Lung (tissue), 12 donors: ENCODE measurements around the gene RPP25. TPM values are rescaled to one million over a fixed set of nuclear protein-coding genes. Genes with fewer than 3 reads are reported as not detected.

Experiments
- ATAC-seq: fragments of 200-7000 bp; cut with Tn5 transposase; one replicate; pipeline ENCODE4 v1.9.1; 2020; ENCODE audit warnings: moderate number of reproducible peaks; ENCODE audit not compliant: insufficient read depth, low FRiP score
- DNase-seq, 3 donors: peaks; one replicate each; pipeline ENCODE4 v3.0.0-alpha.2; 2013 to 2017
- H3K27ac ChIP-seq, 2 donors: one replicate each; pipeline ENCODE4 v1.5.1; 2013; ENCODE audit warnings: mild to moderate bottlenecking in 2 of 2, moderate library complexity in 2 of 2, control low read depth in 1 of 2, inconsistent platforms in 1 of 2, low read depth in 1 of 2, low read length in 1 of 2
- H3K27me3 ChIP-seq, 3 donors: one replicate each; pipeline ENCODE4 v1.5.1; 2013; ENCODE audit warnings: low read length in 2 of 3; ENCODE audit not compliant: control insufficient read depth in 3 of 3, insufficient read depth in 3 of 3
- H3K36me3 ChIP-seq, 4 donors: one replicate each; pipeline ENCODE4 v1.5.1; 2013; ENCODE audit warnings: low read length in 4 of 4, mild to moderate bottlenecking in 1 of 4, moderate library complexity in 1 of 4; ENCODE audit not compliant: control insufficient read depth in 4 of 4, insufficient read depth in 4 of 4
- H3K4me1 ChIP-seq, 5 donors: one replicate each; pipeline ENCODE4 v1.5.1; 2013; ENCODE audit warnings: low read length in 5 of 5, mild to moderate bottlenecking in 2 of 5, moderate library complexity in 1 of 5; ENCODE audit not compliant: control insufficient read depth in 5 of 5, insufficient read depth in 5 of 5
- H3K4me3 ChIP-seq: one replicate; pipeline ENCODE4 v1.5.1; 2013; ENCODE audit warnings: mild to moderate bottlenecking, control low read depth, moderate library complexity
- H3K9ac ChIP-seq, 2 donors: one replicate each; pipeline ENCODE4 v1.5.1; 2013; ENCODE audit warnings: low read length in 2 of 2, control low read depth in 1 of 2; ENCODE audit not compliant: insufficient read depth in 1 of 2
- H3K9me3 ChIP-seq, 4 donors: one replicate each; pipeline ENCODE4 v1.5.1; 2013; ENCODE audit warnings: low read length in 3 of 4, mild to moderate bottlenecking in 1 of 4, moderate library complexity in 1 of 4; ENCODE audit not compliant: control insufficient read depth in 4 of 4, insufficient read depth in 3 of 4
- CTCF ChIP-seq: IDR thresholded peaks from 2 replicates; pipeline ENCODE4 v1.5.1; 2012; ENCODE audit warnings: mild to moderate bottlenecking; ENCODE audit errors: control extremely low read depth, extremely low read depth
- WGBS, 2 donors: extraction: QIAGEN DNeasy Blood & Tissue Kit; methylation state at CpG; one replicate each; pipeline ENCODE4 v1.1.7; 2013; 5-methylcytosine and 5-hydroxymethylcytosine counted together
- polyA plus RNA-seq, 2 donors: library from polyadenylated mRNA; stranded (reverse); fragments of 200-250 nt; gene quantifications; one replicate each; pipeline ENCODE4 v1.2.1, GENCODE V29; 2013
- total RNA-seq, 2 donors: library from RNA; depleted of rRNA in 1 of 2; stranded (reverse); fragments of >200 nt in 1 of 2; gene quantifications; one replicate each; pipeline ENCODE4 v1.2.1, GENCODE V29; 2014 to 2021
- donor health status: control.
- donor health status: control.
- donor health status: Bipolar disorder and iron deficiency.
- donor health status: healthy.
- donor health status: DM: yes; HTN: yes; CAD: no.

The RPP25 gene
- total and polyA plus RNA-seq, 4 donors: 3.8 to 15.7 (median 12.6) TPM

GRCh38 chr15:74958908-74959585 is 2.5 kb upstream of the RPP25 start:
- Histone ChIP-seq H3K9ac (peak overlapping the region in 1 of 2 donors; percentile 33), H3K4me1 (peaks cover 0 to 57% (median 16%) of the 10 kb centered on the region in 5 donors), H3K4me3 (peak overlapping the region; percentile 16), H3K27ac (peak overlapping the region in 1 of 2 donors; percentile 6), H3K36me3 (no peaks in the 10 kb centered on the region), H3K9me3 (no peaks in the 10 kb centered on the region), H3K27me3 (peaks cover 0 to 30% (median 0%) of the 10 kb centered on the region in 3 donors)
- WGBS, 2 donors: 5 to 8% methylated on average over 47 of the region's 47 CpGs
- DNase-seq: peak; percentile 67 to 80 (median 72)
- ATAC-seq: no peak
- TF ChIP-seq CTCF: no peak

- H3K9ac ChIP-seq: peak overlapping the region in 1 of 2 donors; percentile 33
- peaks cover 0 to 62% (median 19%) of the 10 kb centered on the region in 5 donors for H3K4me1 ChIP-seq
- no peaks in the 10 kb centered on the region for H3K9me3 ChIP-seq
- 5% methylated on average over 28 of the region's 28 CpGs for WGBS, 2 donors
- TF ChIP-seq CTCF: no peak
- peak; percentile 69 to 79 (median 71) for DNase-seq
- H3K27ac ChIP-seq: peak overlapping the region in 1 of 2 donors; percentile 6
- peaks cover 0 to 30% (median 0%) of the 10 kb centered on the region in 3 donors for H3K27me3 ChIP-seq
- H3K4me3 ChIP-seq: peak overlapping the region; percentile 16
- H3K36me3 ChIP-seq: no peaks in the 10 kb centered on the region
- peak; percentile 41 for ATAC-seq
Observed at GRCh38 chr15:74958320-74958907, 1.8 kb upstream of the RPP25 start.

GRCh38 chr15:74957476-74958035 is 984 bp upstream of the RPP25 start:
- no peak for TF ChIP-seq CTCF
- H3K36me3 ChIP-seq: no peaks in the 10 kb centered on the region
- peak overlapping the region; percentile 46 for H3K4me3 ChIP-seq
- peaks cover 0 to 30% (median 0%) of the 10 kb centered on the region in 3 donors for H3K27me3 ChIP-seq
- H3K27ac ChIP-seq: peak overlapping the region in 1 of 2 donors; percentile 33
- no peaks in the 10 kb centered on the region for H3K9me3 ChIP-seq
- H3K4me1 ChIP-seq: peaks cover 0 to 62% (median 19%) of the 10 kb centered on the region in 5 donors
- ATAC-seq (no peak), DNase-seq (no peak)
- 9 to 12% methylated on average over 27 to 28 of the region's 28 CpGs for WGBS, 2 donors
- peak overlapping the region in 1 of 2 donors; percentile 32 for H3K9ac ChIP-seq
